ENCODE results near the gene ZNF287. TPM values are rescaled to one million over a fixed set of nuclear protein-coding genes. Genes with fewer than 3 reads are reported as not detected.

Gene ZNF287
- total RNA-seq = 1 to 10 TPM in 3 of 4 donors, under 1 TPM in 1; 0.70 to 8.8 (median 3.7) TPM

- H3K27me3 ChIP-seq = no peaks in the 10 kb centered on the region
- peak within 1 kb of the TSS; percentile 9 to 78 (median 23) for H3K27ac ChIP-seq
- peaks cover 0 to 6% (median 3%) of the 10 kb centered on the region in 4 donors for H3K4me1 ChIP-seq
- H3K9me3 ChIP-seq = no peaks in the 10 kb centered on the region
- peaks cover 0 to 12% (median 0%) of the 10 kb centered on the region in 3 donors for H3K36me3 ChIP-seq
- TF ChIP-seq CTCF (IDR thresholded peaks at IDR 0.05) (no peak), POLR2A (IDR thresholded peaks at IDR 0.05) (no peak)
- peak; percentile 91 to 97 (median 93) for DNase-seq
- peak within 1 kb of the TSS; percentile 52 to 87 (median 60) for H3K4me3 ChIP-seq
These were observed at the start of gene ZNF287 for GRCh38 chr17:16568541-16569357. TSS of gene ZNF287 (minus strand) at chr17:16569204. CDS start at chr17:16567731, 1,473 bp downstream.

- peaks cover 0 to 43% (median 7%) of the 10 kb centered on the region in 4 donors for H3K9me3 ChIP-seq
- H3K4me3 ChIP-seq = no peak overlapping the region
- no peak for DNase-seq
- H3K36me3 ChIP-seq = peaks cover 0 to 2% (median 0%) of the 10 kb centered on the region in 3 donors
- H3K4me1 ChIP-seq = no peaks in the 10 kb centered on the region
- H3K27me3 ChIP-seq = no peaks in the 10 kb centered on the region
- no peak overlapping the region for H3K27ac ChIP-seq
- no peak for TF ChIP-seq POLR2A (IDR thresholded peaks at IDR 0.05)
- TF ChIP-seq CTCF (IDR thresholded peaks at IDR 0.05) = no peak
These were observed 48.6 kb upstream of the ZNF287 start for GRCh38 chr17:16617481-16618060.

- no peaks in the 10 kb centered on the region for H3K27me3 ChIP-seq
- DNase-seq = no peak
- no peaks in the 10 kb centered on the region for H3K4me1 ChIP-seq
- no peaks in the 10 kb centered on the region for H3K36me3 ChIP-seq
- H3K4me3 ChIP-seq = no peak overlapping the region
- H3K9me3 ChIP-seq = no peaks in the 10 kb centered on the region
- no peak for TF ChIP-seq CTCF (IDR thresholded peaks at IDR 0.05)
- TF ChIP-seq POLR2A (IDR thresholded peaks at IDR 0.05) = no peak
- no peak overlapping the region for H3K27ac ChIP-seq
These were observed 30.5 kb upstream of the ZNF287 start for GRCh38 chr17:16599537-16599936.

- Histone ChIP-seq H3K4me3 (no peak overlapping the region), H3K27ac (no peak overlapping the region), H3K4me1 (peaks cover 0 to 6% (median 0%) of the 10 kb centered on the region in 4 donors), H3K9me3 (no peaks in the 10 kb centered on the region), H3K27me3 (no peaks in the 10 kb centered on the region), H3K36me3 (no peaks in the 10 kb centered on the region)
- TF ChIP-seq CTCF (IDR thresholded peaks at IDR 0.05) (no peak), POLR2A (IDR thresholded peaks at IDR 0.05) (no peak)
- DNase-seq = no peak
These were observed 24.5 kb upstream of the ZNF287 start for GRCh38 chr17:16593356-16594102.

- TF ChIP-seq CTCF (IDR thresholded peaks at IDR 0.05) (peak; percentile 91 to 99 (median 94)), POLR2A (IDR thresholded peaks at IDR 0.05) (peak in 1 of 2 donors; percentile 18)
- H3K4me1 ChIP-seq = peaks cover 0 to 11% (median 0%) of the 10 kb centered on the region in 4 donors
- H3K36me3 ChIP-seq = no peaks in the 10 kb centered on the region
These were observed 20.3 kb upstream of the ZNF287 start for GRCh38 chr17:16589097-16589969.

More at GRCh38 chr17:16589097-16589969, 20.3 kb upstream of the ZNF287 start:
- Histone ChIP-seq H3K9me3 (no peaks in the 10 kb centered on the region), H3K27me3 (no peaks in the 10 kb centered on the region), H3K27ac (peak overlapping the region; percentile 15 to 63 (median 40)), H3K4me3 (peak overlapping the region; percentile 40 to 78 (median 60))
- peak; percentile 83 to 96 (median 90) for DNase-seq

All from Peyer's patch (tissue), 4 donors.